GM18868 (cell line): ENCODE data around the gene BCL2.

Experiments used
- ATAC-seq: cut with Tn5 transposase; IDR thresholded peaks from one replicate; pipeline ENCODE4 v1.9.1; 2021; ENCODE audit warnings: mild to moderate bottlenecking, moderate library complexity; ENCODE audit not compliant: unreplicated experiment

Gene BCL2

GRCh38 chr18:63161761-63162195 lies 157.8 kb downstream of the BCL2 start:
- ATAC-seq, result peak; percentile 59

GRCh38 chr18:63161032-63161760 lies 158.4 kb downstream of the BCL2 start:
- ATAC-seq, result peak; percentile 20

- no peak for ATAC-seq
Measured at GRCh38 chr18:63160172-63160995, 159.2 kb downstream of the BCL2 start.

GRCh38 chr18:63159590-63159989 lies 160.0 kb downstream of the BCL2 start:
- no peak for ATAC-seq

GRCh38 chr18:63158676-63159291 lies 160.8 kb downstream of the BCL2 start:
- peak; percentile 17 for ATAC-seq

- no peak for ATAC-seq
Measured at GRCh38 chr18:63158012-63158631, 161.4 kb downstream of the BCL2 start.

- peak; percentile 19 for ATAC-seq
Measured at GRCh38 chr18:63157293-63158011, 162.1 kb downstream of the BCL2 start.

GRCh38 chr18:63155910-63156773 lies 163.4 kb downstream of the BCL2 start:
- ATAC-seq, result no peak

- ATAC-seq, result peak; percentile 25
Measured at GRCh38 chr18:63155169-63155852, 164.3 kb downstream of the BCL2 start.

- no peak for ATAC-seq
Measured at GRCh38 chr18:63154350-63155152, 165.0 kb downstream of the BCL2 start.

- ATAC-seq, result peak; percentile 31
Measured at GRCh38 chr18:63152791-63153190, 166.8 kb downstream of the BCL2 start.

- no peak for ATAC-seq
Measured at GRCh38 chr18:63152096-63152495, 167.5 kb downstream of the BCL2 start.

GRCh38 chr18:63151539-63151938 lies 168.0 kb downstream of the BCL2 start:
- ATAC-seq, result no peak

GRCh38 chr18:63150942-63151421 lies 168.6 kb downstream of the BCL2 start:
- peak; percentile 32 for ATAC-seq

- ATAC-seq, result no peak
Measured at GRCh38 chr18:63150326-63150725, 169.2 kb downstream of the BCL2 start.

- ATAC-seq, result no peak
Measured at GRCh38 chr18:63149302-63149587, 170.3 kb downstream of the BCL2 start.

- no peak for ATAC-seq
Measured at GRCh38 chr18:63148449-63149301, 170.9 kb downstream of the BCL2 start.
